GM18907 (cell line): ENCODE results near the gene FUZ.
"Not testable (repeated sequence)": the region's sequence is repeated elsewhere in the genome, so short reads cannot be mapped to it uniquely, and the experiment has no call there.

ENCODE experiments used
- ATAC-seq: cut with Tn5 transposase; IDR thresholded peaks from one replicate; pipeline ENCODE4 v1.9.1; 2021; ENCODE audit warnings: mild to moderate bottlenecking, moderate library complexity; ENCODE audit not compliant: unreplicated experiment

Gene FUZ

DNA sequence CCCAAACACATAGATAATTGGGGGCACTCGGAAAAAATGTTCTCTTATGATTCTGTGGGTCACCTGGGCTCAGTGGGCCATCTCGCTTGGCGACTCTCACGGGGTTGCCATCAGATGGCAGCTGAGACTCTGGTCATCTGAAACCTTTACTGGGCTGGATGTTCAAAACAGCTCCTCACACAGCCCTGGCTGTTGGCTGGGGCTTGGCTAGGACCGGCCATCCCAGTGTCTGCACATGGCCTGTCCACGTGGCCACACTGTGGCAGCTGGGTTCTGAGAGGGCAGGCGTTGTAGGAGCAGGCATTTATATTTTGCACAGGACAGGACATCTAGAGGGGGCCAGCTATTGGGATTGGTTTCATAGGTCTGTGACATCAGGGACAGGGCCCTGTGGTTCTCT lies 20.5 kb upstream of the FUZ start:
- no peak for ATAC-seq

DNA sequence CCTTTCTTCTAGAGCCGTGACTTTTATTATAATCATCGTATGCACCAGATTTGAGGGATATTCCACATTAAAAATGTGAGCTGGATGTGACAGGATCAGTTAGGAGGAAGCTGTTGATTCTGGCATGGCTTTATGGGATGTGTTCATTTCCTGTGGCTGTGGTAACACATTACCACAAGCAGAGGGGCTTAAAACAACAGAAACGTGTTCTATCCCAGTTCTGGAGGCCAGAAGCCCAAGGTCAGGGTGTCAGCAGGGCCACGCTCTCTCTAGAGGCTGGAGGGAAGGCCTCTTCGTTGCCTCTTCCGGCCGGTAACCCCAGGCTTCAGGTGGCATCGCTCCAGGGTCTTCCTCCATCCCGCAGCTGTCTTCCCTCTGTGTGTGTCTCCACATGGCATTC lies 19.5 kb upstream of the FUZ start:
- ATAC-seq: no peak

DNA sequence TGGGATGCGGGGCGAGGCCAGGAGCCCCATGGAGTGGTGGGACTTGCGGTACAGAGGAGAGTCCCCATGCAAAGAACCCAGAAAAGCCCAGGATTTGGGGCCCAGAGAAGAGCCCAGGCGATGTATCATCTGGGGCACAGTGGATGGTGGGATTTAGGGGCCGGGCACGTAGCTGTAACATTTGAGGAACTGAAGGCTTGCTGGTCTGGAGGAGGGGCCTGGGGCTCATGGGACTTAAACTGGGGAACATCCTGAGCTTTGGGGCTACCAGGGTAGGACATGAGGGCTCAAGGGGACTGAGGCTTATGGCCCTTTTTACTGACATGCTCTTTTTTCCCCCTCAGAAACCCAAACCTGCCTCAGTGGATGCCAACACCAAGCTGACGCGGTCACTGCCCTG lies 18.5 kb upstream of the FUZ start:
- ATAC-seq: no peak

DNA sequence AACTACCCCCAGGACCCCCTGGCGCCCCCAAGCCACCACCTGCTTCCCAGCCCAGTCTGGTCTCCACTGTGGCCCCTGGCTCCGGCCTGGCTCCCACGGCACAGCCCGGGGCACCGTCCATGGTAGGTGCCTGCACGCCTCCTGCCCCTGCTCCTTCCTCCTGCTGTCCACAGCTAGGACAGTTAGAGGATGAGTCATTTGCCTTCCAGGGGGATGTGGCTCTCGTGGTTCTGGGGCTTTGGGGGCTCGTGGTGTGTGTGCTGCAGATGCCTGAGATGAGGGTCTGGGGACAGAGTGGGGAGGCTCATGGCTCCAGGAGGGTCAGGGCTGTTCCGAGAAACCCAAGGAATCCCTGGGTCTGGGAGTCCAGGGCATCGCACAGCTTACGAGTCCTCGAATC lies 17.7 kb upstream of the FUZ start:
- ATAC-seq: no peak

DNA sequence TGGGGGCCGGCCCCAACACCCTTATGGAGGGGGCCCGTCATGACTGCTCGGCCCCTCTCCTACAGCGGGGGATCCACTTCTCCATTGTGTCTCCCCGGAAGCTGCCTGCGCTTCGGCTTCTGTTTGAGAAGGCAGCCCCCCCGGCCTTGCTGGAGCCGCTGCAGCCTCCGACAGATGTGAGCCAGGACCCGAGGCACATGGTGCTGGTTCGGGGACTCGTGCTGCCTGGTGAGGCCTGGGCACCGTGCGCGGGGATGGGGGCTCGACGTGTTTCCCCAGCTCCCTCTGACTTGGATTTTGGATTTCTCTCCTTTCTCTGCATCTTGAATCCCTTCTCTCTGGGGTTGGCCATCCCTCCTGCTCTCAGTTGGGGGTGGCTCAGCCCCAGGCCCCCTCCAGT lies 16.6 kb upstream of the FUZ start:
- ATAC-seq: no peak

DNA sequence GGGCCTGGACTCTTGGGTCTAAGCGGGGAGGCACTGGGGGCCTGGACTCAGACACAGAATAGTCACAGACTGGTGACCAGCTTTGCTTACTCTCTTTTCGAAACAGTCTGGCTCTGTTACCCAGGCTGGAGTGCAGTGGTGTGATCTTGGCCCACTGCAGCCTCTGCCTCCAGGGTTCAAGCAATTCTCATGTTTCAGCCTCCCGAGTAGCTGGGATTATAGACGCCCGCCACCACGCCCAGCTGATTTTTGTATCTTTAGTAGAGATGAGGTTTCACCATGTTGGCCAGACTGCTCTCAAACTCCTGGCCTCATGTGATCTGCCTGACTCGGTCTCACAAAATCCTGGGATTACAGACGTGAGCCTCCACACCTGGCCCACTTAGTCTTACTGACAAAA lies 16.1 kb upstream of the FUZ start:
- ATAC-seq: no peak

DNA sequence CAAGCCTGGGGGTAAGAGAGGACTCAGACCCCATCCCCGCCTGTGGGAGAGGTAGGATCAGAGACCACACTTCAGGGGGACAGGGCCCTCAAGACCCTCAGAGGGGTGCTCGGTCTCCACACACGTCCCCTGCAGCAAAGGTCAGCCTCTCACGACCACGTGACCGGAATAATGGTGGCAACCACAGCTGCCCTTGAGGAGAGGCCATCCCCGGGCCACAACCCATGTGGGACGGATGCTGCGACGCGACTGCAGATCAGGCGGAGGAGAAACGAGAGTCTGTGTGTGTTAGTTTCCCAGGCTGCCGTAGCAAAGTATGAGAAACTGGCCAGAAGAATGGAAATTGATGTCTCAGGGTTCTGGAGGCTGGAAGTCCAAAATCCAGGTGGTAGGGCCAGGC lies 13.9 kb upstream of the FUZ start:
- ATAC-seq: no peak

DNA sequence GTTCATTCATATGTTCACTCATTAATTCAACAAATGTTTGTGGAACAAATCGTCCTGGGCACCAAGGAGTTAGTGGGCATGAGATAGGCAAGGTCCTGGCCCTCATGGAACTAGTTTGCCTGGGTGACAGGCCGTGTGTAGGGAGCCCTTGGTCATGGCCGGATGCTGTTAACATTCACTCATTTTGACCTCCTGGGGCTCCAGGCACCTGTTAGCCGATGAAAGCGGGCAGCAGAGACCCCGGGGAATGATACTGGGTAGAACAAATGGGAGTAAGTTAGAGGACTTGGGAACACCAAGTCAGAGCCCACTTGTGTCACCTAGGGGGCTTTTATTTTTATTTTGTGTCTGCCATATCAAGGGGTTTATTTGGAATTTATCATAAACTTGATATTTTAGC lies 11.6 kb upstream of the FUZ start:
- ATAC-seq: no peak

DNA sequence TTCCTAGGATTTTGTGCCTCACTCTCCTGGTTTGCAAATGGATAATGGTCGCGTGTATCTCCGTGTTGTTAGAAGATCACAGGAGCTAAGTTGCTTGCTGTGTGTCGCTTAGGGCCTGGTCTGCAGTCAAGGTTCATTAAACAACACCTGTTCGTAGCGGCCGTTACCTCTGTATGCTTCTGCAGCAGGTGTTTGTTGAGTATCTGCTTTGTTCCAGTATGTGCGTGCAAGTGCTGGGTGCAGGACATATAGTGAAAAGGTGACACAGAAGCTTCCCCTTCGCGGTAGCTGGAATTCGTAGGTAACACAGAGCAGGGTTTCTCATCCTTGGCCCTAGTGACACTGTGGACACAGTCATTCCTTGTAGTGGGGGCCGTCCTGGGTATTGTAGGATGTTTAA lies 10.4 kb upstream of the FUZ start:
- ATAC-seq: no peak

DNA sequence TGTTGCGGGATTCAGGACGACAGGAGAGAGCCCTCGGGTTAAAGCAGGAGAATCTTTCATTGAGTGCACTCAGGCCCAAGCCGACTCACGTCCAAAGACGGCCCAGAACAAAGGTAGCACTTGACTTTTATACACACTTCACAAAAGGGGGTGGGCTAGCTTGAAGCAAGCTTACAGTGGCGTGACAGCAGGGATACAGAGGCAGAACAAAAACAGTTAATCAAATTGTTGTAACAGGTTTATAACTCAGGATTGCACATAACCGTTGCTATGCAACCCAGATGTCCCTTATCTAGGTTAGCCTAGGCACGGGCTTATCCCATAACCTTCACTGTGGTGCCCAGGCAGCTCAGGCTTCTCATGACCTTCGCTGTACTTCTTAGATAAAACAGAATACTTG lies 7.0 kb upstream of the FUZ start:
- ATAC-seq: no peak

DNA sequence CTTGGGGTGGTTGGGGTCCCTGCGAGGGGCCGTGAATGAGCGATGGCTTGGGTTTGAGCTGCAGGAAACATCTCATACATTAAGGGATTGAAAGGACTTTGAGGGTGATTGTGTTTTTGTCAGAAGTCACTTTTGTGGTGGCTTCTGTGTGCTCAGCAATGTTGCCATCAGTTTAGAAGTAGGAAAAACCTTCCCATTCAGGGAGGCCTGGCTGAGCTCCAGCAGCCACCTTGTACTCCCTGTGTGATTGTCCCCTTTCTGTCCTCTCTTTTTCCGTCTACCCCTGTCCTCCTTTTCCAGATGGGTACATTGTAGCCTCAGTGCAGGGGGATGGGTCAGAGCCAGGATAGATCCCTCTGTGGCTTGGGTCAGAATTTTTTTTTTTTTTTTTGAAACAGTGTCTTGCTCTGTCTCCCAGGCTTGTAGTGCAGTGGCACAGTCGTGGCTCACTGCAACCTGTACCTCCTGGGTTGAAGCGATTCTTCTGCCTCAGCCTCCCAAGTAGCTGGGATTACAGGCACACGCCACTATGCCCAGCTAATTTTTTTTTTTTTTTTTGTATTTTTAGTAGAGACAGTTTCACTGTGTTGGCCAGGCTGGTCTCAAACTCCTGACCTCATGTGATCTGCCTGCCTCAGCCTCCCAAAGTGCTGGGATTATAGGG lies 6.5 kb upstream of the FUZ start:
- not testable (repeated sequence) for ATAC-seq

DNA sequence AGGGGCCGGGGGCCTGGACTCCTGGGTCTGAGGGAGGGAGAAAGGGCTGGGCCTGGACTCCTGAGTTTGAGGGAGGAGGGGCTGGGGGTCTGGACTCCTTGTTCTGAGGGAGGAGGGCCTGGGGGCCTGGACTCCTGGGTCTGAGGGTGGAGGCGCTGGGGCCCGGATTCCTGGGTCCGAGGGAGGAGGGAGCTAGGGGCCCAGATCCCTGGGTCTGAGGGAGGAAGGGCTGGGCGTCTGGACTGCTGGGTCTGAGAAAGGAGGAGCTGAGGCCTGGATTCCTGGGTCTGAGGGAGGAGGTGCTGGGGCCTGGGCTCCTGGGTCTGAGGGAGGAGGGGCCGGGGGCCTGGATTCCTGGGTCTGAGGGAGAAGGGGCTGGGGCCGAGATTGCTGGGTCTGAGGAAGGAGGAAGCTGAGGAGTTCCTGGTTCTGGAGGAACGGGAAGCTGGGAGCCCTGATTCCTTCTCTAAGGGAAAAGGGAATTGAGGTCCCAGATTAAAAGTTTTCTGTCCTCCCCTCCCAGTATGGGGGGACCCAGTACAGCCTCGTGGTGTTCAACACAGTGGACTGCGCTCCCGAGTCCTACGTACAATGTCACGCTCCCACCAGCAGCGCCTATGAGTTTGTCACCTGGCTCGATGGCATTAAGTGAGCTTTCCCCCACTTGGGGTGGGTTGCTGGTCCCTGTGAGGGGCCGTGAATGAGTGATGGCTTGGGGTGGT lies 5.7 kb upstream of the FUZ start:
- peak; percentile 12 for ATAC-seq

DNA sequence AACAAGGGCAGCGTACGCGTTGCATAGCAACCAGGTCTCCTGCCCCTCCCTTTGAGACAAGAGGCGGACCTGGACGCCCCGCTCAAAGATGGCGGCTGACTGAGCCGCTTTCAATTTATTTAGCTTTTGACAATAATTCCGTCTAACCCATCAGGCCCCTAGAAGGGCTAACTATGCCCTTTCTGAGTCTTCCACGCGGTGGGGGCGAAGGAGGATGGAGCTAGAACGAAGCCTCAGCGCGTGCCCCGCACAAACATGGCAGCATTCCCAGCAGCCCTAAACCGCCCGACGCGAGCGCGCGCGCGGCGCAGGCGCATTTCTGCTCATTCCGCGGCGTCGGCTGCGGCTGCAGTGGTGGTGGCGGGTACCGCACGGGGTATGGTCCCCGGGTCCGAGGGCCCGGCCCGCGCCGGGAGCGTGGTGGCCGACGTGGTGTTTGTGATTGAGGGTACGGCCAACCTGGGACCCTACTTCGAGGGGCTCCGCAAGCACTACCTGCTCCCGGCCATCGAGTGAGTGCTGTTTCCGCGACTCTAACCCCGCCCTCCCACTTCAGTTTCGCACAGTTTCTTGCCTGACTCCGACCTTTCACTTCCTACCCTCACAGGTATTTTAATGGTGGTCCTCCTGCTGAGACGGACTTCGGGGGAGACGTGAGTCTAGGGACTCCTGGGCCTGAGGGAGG lies 5.0 kb upstream of the FUZ start, which contains the start of gene MED25:
MED25 (plus strand) TSS at position 326 of the 685 bp plus-strand sequence; CDS start at position 379, 53 bp downstream.
- ATAC-seq: peak; percentile 74

DNA sequence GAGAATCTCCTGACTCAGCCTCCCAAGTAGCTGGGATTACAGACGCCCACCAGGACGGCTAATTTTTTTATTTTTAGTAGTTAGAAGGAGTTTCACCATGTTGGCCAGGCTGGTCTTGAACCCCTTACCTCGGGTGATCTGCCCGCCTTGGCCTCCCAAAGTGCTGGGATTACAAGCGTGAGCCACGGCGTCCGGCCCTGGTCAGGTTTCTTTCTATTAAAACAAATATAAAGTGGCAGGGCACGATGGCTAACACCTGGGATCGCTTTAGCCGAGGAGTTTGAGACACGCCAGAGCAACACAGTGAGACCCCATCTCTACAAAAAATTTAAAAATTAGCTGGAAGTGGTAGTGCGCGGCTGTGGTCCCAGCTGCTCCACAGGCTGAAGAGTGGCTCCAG lies 3.5 kb upstream of the FUZ start:
- ATAC-seq: no peak

DNA sequence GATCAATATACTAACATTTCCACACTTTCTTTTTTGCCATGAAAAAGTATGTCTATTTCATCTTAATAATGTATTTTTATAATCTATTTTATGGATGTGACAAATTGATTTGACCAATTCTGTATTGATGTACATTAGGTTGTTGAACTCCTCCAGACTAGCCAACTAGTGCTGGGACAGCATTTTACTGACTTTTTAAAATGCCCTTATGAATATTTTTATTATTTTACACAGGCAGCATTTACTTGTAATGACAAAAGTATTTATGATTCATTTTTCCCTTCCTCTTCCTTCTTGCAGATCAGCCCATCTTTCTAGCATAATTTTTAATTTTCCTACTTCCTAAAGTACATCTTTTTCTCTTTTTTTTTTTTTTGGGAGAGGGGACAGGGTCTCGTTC lies 918 bp upstream of the FUZ start:
- no peak for ATAC-seq

DNA sequence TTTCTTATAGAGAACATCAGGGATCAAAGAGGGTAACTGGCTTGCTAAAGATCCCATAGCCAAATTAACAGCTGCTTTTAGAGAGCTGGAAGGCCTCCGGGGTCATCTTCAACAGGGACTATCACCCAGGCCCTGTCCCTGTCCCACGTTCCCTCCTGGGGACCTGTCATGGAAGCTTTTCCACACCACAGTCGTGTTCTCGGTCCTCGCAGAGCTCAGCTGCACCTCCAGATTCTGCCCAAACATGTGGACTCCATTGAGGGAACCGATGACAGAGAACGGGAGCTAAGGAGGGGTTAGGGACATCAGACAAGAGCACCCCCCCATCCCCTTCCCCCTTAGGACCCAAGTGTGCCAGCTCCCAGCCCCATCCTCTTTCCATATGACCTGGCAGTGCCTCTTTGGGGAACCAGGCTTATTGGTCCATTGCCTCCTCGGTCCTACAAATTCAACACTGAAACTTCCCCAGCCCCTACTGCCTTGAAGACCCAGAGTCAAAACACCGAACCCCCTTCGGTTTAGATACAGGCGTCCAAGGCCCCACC lies 568 bp downstream of the FUZ start:
- no peak for ATAC-seq

DNA sequence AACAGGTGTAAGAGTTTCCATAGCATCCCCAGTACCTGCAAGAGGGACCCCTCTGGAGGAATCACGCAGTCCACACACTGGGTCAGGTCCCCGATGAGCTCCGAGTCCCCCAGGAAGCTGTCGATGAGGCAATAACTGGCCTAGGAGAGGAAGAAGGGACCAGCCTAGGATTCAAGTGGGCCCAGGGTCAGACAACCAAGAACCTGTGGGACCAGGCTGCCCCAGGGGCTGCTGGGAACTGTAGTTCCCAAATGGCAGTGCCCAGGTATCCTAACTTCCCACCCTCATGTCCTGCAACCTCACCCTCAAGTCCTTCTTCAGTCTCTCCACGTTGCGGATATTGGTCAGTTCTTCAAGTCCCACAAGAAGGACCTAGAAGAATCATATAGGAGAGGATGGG lies 1.8 kb downstream of the FUZ start:
- no peak for ATAC-seq

DNA sequence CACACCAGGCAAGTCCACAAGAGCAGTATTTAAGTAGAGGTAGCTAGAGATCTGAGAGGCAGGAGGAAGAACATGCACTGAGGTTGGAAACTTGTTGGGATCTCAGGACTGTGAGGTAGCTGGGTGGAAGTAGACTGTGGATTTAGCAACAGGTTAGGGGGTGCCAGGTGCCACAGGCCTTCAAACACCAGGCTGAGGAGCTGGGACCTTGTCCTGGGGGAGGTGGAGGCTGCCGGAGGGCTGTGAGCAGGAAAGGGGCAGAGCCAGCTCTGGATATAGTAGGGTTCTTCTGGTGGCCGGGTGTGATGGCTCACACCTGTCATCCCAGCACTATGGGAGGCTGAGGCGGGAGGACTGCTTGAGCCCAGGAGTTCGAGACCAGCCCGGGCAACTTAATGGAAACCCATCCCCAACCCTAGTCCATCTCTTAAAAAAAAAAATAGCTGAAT lies 3.1 kb downstream of the FUZ start:
- no peak for ATAC-seq

DNA sequence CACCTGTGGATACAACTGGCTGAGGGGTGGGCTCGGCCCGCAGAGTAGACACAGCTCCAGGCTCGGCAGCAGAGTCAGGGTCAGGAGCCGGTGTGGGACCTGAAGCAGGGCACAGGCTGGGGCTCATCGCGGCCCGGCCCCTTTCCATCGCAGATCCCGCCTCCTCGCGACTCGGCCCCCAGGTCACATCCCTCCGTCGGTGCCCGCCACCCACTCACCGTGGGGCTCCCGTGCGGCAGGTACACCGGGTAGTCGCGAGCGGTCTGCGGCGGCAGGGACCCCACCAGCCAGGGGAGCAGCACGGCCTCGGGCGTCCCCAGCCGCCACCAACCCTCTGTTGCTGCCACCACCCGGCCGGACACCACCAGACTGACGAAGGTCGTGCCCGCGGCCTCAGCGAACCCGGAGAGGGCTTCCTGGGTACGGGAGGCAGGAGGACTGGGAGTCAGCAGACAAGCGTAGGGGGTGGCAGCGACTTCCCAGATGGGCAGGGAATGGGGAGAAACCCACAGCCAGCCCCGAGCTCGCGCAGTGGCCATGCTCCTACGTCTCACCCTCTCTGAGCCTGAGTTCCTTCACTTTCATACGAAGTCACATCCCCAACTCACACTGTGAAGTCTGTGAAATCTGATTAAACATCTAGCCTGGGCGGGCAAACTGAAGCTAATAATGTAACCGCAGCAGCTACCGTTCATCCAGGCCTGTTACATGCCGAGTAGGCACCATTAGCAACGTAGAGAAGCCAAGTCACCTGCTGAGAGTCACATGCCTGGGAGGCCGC lies 3.7 kb downstream of the FUZ start:
- no peak for ATAC-seq

DNA sequence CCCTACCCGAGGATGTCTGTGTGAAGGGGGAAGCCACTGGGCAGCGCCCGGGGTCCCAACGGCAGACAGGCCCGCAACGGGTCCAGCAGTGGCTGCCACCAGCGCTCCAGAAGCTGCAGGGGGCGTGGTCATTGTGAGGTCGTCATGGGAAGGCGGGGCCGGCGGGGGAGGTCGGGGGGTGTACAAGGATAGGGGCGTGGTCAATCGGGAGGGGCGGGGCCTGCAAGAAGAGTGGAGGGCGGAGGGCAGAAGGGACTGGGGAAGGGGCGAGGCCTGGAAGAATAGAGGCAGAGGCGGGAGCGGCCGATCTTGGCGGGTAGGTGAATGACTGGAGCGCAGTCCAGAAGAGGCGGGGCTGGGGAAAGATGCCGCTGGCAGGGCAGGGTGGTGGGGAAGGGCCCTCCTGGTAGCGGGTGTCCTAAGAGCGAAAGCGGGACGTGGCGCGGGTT lies 4.4 kb downstream of the FUZ start:
- no peak for ATAC-seq
